ENCODE measurements around the gene LDHD.

DNA sequence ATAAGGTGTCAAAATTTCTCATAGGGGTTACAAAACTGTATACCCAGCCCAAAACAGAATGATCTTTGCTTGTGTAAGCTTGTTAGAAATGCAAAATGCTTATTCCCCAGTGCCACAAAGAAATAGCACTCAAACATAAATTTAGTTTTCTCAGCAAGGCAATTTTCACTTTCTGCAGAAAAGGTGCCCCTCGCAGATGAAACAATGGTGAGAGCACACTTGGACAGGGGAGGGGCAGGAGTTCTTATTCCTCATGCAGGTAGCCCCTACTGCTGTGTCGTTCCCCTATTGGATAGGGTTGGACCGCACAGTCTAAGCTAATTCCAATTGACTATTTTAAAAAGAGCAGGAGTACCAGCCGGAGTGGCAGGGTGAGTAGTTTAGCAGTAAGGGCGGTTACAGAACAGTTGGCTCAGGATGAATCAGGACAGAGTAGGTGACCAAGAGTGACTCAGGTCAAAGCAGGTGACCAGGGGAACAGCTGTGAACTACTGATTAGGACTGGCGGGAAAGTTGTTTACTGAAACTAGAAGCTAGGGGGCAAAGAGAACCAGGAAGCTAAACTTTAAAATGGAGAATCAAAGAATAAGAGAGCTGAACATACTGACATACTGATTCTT, 5.5 kb upstream of the LDHD start:
- TF ChIP-seq, protein P1, sequence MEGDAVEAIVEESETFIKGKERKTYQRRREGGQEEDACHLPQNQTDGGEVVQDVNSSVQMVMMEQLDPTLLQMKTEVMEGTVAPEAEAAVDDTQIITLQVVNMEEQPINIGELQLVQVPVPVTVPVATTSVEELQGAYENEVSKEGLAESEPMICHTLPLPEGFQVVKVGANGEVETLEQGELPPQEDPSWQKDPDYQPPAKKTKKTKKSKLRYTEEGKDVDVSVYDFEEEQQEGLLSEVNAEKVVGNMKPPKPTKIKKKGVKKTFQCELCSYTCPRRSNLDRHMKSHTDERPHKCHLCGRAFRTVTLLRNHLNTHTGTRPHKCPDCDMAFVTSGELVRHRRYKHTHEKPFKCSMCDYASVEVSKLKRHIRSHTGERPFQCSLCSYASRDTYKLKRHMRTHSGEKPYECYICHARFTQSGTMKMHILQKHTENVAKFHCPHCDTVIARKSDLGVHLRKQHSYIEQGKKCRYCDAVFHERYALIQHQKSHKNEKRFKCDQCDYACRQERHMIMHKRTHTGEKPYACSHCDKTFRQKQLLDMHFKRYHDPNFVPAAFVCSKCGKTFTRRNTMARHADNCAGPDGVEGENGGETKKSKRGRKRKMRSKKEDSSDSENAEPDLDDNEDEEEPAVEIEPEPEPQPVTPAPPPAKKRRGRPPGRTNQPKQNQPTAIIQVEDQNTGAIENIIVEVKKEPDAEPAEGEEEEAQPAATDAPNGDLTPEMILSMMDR (IDR thresholded peaks at IDR 0.05), result no peak
- no peak for TF ChIP-seq POLR2A (IDR thresholded peaks at IDR 0.05)
